Activated naive CD8-positive, alpha-beta T cell (primary cell): ENCODE results near the gene FSTL4.

Experiments used
- H3K27ac Mint-ChIP-seq: one replicate; pipeline ENCODE4 v1.8.0; 2021; ENCODE audit warnings: mixed read lengths
- H3K27me3 Mint-ChIP-seq: one replicate; pipeline ENCODE4 v1.8.0; 2021; ENCODE audit warnings: mixed read lengths
- H3K36me3 Mint-ChIP-seq: one replicate; pipeline ENCODE4 v1.8.0; 2021; ENCODE audit warnings: mixed read lengths
- H3K4me1 Mint-ChIP-seq: one replicate; pipeline ENCODE4 v1.8.0; 2021; ENCODE audit warnings: low read depth, mixed read lengths
- H3K4me3 Mint-ChIP-seq: one replicate; pipeline ENCODE4 v1.8.0; 2021; ENCODE audit warnings: mild to moderate bottlenecking, mixed read lengths
- H3K9me3 Mint-ChIP-seq: one replicate; pipeline ENCODE4 v1.8.0; 2021; ENCODE audit warnings: low read depth, mixed read lengths

The FSTL4 gene

DNA sequence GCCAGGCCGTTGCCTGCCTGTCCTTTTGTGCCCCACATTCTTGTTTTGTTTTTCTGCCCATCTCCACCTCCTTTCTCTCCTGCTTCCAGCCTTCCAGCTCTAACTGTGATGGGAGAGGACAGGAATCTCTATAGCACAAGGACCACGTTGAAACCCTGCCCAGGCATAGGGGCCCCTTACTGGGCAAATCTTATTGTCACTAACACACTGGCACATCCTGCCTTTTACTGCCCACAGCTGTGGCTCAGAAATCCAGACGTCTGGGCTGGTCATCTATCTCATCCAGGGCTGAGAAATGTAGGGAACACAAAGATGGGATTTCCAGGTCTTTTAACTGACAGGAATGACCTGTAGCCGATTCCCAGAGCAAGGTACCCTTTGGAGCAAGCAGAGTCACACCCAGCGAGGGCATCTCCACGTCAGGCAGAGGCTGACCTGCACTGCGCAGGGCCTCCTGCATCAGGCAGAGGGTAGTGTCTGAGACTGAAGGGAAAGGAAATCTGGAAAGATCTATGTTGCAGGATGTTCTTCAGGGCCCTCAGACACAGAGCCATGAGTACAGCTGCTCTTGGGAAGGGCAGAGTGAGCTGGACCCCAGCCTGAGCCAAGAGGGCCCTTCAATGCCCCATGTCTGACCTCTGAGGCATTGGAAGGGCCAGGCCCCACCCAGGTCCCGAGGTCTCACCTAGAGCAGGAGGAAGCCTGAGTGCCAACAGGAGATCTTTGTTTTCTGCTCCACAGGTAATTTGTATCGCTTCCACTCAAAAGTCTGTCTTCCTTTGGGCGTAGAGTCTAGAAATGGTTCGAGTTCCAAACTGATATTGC, 278.8 kb downstream of the FSTL4 start:
- peaks cover 7% of the 10 kb centered on the region for H3K4me1 Mint-ChIP-seq
- H3K4me3 Mint-ChIP-seq: no peak overlapping the region
- H3K27me3 Mint-ChIP-seq: no peaks in the 10 kb centered on the region
- no peaks in the 10 kb centered on the region for H3K9me3 Mint-ChIP-seq
- H3K27ac Mint-ChIP-seq: no peak overlapping the region
- H3K36me3 Mint-ChIP-seq: no peaks in the 10 kb centered on the region

DNA sequence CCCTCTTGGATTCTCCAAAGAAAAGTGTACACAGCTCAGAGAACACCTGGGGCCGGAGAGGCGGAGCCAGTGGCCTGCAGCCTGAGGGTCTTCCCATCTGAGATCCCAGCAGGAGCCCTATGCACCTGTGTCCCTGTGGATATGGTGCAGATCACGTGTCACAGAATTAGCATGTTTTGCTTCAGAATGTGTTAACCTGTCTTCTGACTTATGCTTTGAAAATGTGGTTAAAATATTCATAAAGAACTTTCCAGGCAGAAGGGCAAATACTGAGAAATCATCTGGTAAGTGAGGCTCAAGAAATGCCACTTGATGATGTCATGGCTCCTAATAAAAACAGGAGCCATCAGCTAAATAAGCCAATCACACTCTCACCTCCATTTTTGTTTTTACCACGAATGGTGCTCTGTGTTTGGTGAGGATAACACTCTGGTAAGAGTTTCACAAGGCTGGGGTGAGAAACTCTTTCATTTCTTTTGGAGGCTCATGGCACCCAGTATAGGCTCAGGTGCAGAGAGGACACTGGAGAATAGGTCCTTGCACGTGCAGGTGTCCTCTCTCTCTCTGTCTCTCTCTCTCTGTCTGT, 279.8 kb downstream of the FSTL4 start:
- Mint-ChIP-seq H3K9me3 (no peaks in the 10 kb centered on the region), H3K27me3 (no peaks in the 10 kb centered on the region), H3K4me3 (no peak overlapping the region), H3K4me1 (peaks cover 7% of the 10 kb centered on the region), H3K36me3 (no peaks in the 10 kb centered on the region), H3K27ac (no peak overlapping the region)

DNA sequence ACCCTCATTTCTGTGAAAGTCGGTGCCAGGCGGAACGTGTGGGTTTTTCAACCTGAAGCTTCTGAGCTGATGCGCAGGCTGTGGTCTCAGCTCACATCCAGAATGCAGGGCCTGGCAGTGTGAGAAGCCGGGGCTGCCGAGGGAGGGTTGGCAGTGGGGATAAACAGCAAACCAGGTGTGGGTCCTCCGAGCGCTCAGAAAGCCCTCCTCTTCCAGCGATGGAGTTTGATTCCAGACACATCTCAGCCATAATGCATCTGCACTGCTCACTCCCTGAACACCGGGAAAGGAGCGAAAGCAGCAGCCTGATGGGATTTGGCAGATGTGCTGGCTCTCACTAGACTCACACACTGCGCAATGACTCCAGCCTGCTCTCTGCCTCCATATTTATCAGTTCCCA, 280.4 kb downstream of the FSTL4 start:
- Mint-ChIP-seq H3K4me3 (no peak overlapping the region), H3K36me3 (no peaks in the 10 kb centered on the region), H3K4me1 (peaks cover 7% of the 10 kb centered on the region), H3K27ac (no peak overlapping the region), H3K27me3 (no peaks in the 10 kb centered on the region), H3K9me3 (no peaks in the 10 kb centered on the region)

DNA sequence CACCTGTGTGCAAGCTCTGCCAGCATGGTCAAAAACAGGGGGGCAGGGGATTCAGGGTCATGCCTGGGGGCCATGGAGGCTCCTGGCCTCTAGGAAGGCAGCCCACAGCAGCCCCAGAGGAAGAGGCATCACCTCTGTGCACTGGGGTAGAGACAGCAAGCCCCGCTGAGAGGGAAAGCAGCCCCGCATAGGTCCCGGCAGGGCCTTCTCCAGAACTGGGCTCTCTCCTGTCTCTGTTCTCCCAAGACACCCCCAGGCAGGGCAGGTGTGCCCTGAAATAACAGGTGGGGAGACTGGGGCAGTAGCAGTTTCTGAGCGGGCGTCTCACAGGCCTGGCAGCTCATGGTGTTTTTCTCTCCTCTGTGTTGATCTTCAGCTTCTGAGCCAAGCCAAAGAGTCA, 281.4 kb downstream of the FSTL4 start:
- H3K4me3 Mint-ChIP-seq: no peak overlapping the region

DNA sequence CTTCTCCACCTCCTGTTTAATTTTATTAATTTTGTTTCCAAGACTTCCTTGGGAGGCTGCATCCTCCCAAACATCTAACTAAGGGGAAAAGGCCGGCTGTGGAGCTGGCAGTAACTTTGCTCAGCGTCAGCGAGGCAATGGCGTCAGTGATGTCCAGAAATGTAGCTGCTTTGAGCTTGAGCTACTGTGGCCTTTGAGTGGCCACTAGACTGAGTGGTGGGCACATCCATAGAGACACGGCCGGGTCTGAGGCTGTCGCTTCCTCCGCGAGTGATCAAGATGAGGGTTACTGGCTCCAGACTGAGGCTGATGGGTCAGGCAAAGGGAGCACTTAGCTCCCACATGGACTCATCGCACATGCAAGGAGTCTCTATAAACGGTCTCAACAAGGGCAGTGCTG, 283.5 kb downstream of the FSTL4 start:
- Mint-ChIP-seq H3K36me3 (no peaks in the 10 kb centered on the region), H3K27me3 (no peaks in the 10 kb centered on the region), H3K4me3 (no peak overlapping the region), H3K9me3 (no peaks in the 10 kb centered on the region), H3K27ac (no peak overlapping the region), H3K4me1 (peaks cover 6% of the 10 kb centered on the region)

More for the DNA sequence above, 281.4 kb downstream of the FSTL4 start:
- no peaks in the 10 kb centered on the region for H3K36me3 Mint-ChIP-seq
- no peaks in the 10 kb centered on the region for H3K9me3 Mint-ChIP-seq
- no peaks in the 10 kb centered on the region for H3K27me3 Mint-ChIP-seq
- peaks cover 6% of the 10 kb centered on the region for H3K4me1 Mint-ChIP-seq
- no peak overlapping the region for H3K27ac Mint-ChIP-seq

DNA sequence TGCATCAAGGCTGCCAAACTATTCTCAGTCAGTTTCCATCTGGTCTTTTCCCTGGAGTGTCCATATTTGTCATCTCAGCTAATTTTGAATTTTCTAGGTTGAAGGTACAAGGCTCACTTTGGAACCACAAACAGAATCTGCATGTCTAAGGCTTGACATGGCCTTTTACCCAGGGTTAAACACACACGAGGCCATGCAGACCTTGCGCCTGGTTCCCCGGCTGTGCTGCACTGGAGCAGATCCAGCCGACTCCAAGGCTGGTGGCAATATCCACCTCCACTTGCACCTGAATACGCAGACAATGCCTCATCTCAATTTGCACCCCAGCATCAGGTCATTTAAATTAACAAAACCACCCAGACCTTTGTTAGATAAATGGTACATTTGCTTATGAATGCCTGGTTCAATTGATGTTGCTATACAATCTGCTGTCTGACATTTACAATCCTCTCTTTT, 284.4 kb downstream of the FSTL4 start:
- no peak overlapping the region for H3K27ac Mint-ChIP-seq
- no peaks in the 10 kb centered on the region for H3K27me3 Mint-ChIP-seq
- no peaks in the 10 kb centered on the region for H3K9me3 Mint-ChIP-seq
- peaks cover 6% of the 10 kb centered on the region for H3K4me1 Mint-ChIP-seq
- no peak overlapping the region for H3K4me3 Mint-ChIP-seq
- H3K36me3 Mint-ChIP-seq: no peaks in the 10 kb centered on the region

DNA sequence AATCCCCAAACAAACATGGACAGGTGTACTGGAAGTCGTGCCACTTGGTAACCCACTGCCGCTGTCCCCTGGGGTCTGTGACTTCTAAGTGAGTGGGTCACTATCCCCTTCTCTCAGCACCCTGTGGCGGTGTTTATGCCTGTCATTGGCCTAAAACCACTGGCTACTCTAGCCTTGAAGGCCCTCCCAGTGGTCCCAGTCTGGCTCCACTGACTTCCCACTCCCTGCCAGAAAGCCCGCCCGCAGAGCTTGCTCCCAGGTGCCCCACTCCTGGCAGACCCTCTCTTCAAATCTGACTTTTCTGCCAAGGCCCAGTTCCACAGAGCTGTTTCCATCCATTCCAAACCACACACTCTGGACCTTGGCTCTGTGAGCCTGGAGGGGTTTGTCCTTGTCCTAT, 286.0 kb downstream of the FSTL4 start:
- H3K27me3 Mint-ChIP-seq: no peaks in the 10 kb centered on the region
- H3K9me3 Mint-ChIP-seq: no peaks in the 10 kb centered on the region
- H3K4me1 Mint-ChIP-seq: peaks cover 3% of the 10 kb centered on the region
- H3K4me3 Mint-ChIP-seq: no peak overlapping the region
- no peak overlapping the region for H3K27ac Mint-ChIP-seq
- no peaks in the 10 kb centered on the region for H3K36me3 Mint-ChIP-seq

DNA sequence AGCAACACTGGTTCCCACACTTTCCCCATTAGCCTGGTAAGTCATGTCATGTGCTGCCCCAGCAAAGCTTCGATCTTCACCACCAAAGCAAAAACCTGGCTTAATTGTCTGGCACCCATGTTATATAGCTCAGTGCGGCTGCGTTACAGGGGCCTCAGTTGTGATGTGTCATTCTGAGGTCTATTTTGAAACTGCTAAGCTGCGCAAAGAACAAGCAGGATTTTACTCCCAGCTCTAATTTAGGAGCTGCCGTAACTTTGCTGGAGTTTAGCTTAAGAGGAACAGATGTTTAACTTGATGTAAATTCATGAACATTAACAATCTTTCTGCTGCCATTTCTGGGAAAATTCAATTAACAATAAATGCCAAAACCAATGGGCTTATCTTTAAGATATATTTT, 286.5 kb downstream of the FSTL4 start:
- no peak overlapping the region for H3K4me3 Mint-ChIP-seq
- peaks cover 3% of the 10 kb centered on the region for H3K4me1 Mint-ChIP-seq
- H3K36me3 Mint-ChIP-seq: no peaks in the 10 kb centered on the region
- H3K9me3 Mint-ChIP-seq: no peaks in the 10 kb centered on the region
- no peak overlapping the region for H3K27ac Mint-ChIP-seq
- H3K27me3 Mint-ChIP-seq: no peaks in the 10 kb centered on the region

DNA sequence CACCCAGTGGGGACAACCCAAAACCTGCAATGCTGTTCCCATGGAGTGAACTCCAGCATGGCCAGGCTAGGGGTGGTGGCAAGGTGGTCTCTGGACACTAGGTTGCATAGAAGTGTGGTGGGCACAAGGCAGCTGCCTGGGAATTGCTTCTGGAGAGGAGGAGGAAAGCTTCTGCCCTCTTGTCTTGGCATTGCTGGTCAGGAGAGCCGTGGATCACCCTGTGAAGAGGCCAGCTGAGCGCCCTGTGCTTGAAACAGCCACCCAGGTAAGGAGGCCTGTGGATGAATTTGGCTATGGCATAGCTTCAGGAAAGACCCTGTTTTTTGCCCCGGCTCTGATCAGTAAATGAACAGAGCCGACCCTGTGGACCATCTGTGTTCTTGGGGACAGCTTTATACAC, 287.4 kb downstream of the FSTL4 start:
- Mint-ChIP-seq H3K4me1 (peaks cover 3% of the 10 kb centered on the region), H3K36me3 (no peaks in the 10 kb centered on the region), H3K27ac (no peak overlapping the region), H3K4me3 (no peak overlapping the region), H3K9me3 (no peaks in the 10 kb centered on the region), H3K27me3 (no peaks in the 10 kb centered on the region)

DNA sequence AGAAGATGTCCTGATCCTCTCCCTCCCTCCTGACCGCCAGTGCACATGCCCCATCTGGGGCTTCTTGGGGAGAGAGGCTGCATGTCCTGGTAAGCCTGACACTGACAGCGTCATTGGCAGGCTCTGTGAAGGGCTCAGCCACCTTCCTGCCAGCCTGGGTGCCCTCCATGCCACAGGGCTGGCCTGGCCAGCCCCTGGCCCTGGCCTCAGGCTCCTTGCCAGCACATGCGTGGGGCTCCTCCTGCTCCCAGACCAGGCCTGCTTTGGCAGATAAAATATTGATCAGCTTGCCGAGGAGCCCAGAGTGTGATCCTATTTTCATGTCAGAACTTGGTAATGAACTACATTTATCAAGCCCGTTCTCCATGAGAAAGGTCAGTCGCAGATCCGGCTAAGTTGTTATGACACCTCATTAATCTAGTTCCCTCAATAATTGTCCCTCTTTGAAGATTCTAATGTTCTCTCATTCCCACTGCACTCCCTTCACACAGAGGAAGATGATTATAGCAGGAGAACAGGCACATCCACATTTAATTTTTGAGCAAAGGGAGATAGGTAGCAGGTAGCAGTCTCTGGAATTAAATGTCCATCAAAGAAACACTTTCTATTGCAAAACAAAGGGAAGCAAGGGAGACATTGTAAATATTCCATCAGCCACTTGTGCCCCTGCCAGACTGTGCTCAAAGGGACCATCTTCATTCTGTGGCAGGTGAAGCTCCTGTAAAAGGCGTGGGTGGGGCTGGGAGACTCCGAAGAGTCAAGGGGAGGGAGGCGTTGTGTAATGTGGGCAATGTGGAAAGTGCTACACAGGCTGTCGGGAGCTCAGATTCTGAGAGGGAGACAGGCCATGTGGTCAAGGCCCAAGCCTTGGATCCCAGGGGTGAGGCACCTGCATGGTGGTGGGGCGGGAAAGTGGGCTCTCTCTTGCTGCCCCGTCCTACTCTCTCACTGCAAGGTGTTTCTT, 288.6 kb downstream of the FSTL4 start:
- Mint-ChIP-seq H3K36me3 (no peaks in the 10 kb centered on the region), H3K9me3 (no peaks in the 10 kb centered on the region), H3K27me3 (no peaks in the 10 kb centered on the region), H3K27ac (no peak overlapping the region), H3K4me1 (peaks cover 3% of the 10 kb centered on the region), H3K4me3 (no peak overlapping the region)

DNA sequence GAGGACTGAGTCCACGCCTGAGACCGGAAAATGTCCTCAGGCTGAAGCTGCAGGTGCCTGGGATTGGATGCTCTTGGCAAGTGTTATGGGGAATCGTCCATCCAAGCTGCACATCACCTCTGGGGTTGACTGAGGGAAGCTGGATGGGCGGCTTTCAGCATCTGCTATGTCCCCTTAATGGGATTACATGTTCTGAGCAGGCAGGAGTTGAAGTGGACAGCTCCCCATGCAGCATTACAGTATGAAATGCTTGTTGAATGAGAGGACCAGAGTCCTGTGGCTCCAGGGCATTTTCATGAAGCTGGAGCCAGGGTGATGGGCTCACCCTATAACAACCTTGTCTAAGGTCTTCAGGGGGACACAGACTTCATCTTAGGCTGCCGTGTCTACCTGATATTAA, 289.6 kb downstream of the FSTL4 start:
- Mint-ChIP-seq H3K4me3 (no peak overlapping the region), H3K27ac (no peak overlapping the region), H3K27me3 (no peaks in the 10 kb centered on the region), H3K36me3 (no peaks in the 10 kb centered on the region), H3K9me3 (no peaks in the 10 kb centered on the region), H3K4me1 (peaks cover 3% of the 10 kb centered on the region)

DNA sequence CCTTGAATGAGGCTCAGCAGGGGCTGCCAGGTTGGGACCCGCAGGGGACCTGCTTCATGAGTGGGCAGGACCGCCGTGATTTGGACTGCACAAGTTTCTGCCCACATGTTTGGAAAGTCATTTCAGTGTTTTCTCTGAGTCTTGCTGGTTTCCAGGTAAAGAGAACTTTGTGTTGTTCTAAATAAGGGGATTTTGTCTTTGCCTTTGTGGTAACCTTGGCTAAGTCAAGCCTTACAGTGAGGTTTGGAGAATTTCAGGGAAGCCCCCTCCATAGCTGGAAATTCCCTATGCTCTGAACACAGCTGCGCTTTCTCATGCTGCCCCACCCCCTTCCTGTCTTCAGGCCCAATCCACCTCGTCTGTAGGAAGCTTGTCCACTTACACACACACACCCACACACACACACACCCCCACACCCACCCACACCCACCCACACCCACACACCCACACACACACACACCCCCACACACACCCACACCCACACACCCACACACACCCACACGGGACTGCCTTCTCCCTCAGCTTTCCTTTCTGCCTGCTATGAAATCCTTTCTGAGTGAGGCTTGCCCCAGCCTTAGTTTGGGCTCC, 290.4 kb downstream of the FSTL4 start:
- Mint-ChIP-seq H3K27ac (no peak overlapping the region), H3K9me3 (no peaks in the 10 kb centered on the region), H3K4me1 (peaks cover 3% of the 10 kb centered on the region), H3K36me3 (no peaks in the 10 kb centered on the region), H3K27me3 (no peaks in the 10 kb centered on the region), H3K4me3 (no peak overlapping the region)

DNA sequence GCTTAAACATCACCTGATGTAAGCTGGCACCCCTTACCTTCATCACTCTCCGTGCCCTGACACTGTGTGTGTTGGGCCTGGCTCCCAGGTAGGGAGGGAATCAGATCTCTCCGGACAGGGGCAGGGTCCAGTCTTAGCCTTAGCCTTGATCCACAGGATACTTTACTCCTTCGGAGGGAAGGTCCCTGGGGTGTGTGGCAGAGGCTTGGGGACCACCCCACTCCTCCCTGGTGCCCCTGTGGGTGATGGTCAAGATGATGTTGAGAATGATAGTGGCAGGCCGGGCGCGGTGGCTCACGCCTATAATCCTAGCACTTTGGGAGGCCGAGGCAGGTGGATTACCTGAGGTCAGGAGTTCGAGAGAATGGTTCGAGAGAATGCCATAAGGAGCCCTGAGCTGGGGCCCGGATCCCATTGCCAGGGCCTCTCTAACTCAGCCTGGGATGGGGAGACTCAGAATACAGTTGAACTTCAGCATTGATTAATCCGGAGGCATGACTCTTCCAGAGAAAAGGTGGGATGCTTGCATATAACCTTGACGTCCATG, 291.0 kb downstream of the FSTL4 start:
- Mint-ChIP-seq H3K4me3 (no peak overlapping the region), H3K9me3 (no peaks in the 10 kb centered on the region), H3K27ac (no peak overlapping the region), H3K36me3 (no peaks in the 10 kb centered on the region), H3K27me3 (no peaks in the 10 kb centered on the region), H3K4me1 (peaks cover 3% of the 10 kb centered on the region)

DNA sequence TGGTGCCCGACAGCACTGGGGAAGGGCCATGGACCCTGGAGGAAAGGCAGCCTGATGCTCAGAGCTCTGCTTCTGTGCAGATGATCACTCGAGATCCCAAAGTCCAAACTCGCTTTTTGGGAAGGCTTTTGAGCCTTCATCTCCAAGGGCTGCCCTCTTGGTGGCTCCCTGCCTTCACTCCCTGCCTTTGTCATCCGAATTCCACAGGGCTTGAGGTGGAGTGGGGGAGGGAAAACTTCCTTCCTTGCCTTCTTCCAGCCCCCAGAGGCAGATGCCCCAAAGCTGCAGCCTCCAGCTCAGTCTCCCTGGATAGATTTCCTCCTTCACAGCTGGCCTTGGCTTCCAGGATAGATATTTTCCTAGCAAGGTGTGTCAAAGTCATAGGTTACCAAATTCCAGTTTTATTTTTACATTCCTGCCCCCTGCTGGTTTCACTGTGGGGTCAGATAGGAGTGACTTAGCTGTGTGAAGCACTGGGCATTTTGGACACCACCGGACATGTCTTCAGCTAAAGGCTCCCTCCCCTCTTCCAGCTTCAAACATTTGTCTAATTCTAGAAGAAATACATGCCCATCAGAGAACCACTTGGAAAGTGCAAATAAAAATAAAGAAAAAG, 292.3 kb downstream of the FSTL4 start:
- H3K4me1 Mint-ChIP-seq: peaks cover 3% of the 10 kb centered on the region
- H3K4me3 Mint-ChIP-seq: no peak overlapping the region
- H3K36me3 Mint-ChIP-seq: no peaks in the 10 kb centered on the region
- H3K9me3 Mint-ChIP-seq: no peaks in the 10 kb centered on the region
- H3K27me3 Mint-ChIP-seq: no peaks in the 10 kb centered on the region
- H3K27ac Mint-ChIP-seq: no peak overlapping the region
